Left forelimb (tissue), 1 donor: ENCODE results near the gene DPYD.
"Not testable (repeated sequence)": the region's sequence is repeated elsewhere in the genome, so short reads cannot be mapped to it uniquely, and the experiment has no call there.

Source experiments
- DNase-seq: peaks from one replicate; pipeline ENCODE4 v3.0.0-alpha.2; 2018; ENCODE audit warnings: low spot score

The DPYD gene

GRCh38 chr1:97364086-97364485 lies 556.7 kb downstream of the DPYD start:
- no peak for DNase-seq

- no peak for DNase-seq
These were observed 564.5 kb downstream of the DPYD start for GRCh38 chr1:97356309-97356708.

GRCh38 chr1:97352936-97353382 lies 567.9 kb downstream of the DPYD start:
- DNase-seq: no peak

- DNase-seq: no peak
These were observed 569.0 kb downstream of the DPYD start for GRCh38 chr1:97351846-97352245.

- DNase-seq: no peak
These were observed 570.2 kb downstream of the DPYD start for GRCh38 chr1:97350662-97351061.

GRCh38 chr1:97350241-97350640 lies 570.6 kb downstream of the DPYD start:
- no peak for DNase-seq

- not testable (repeated sequence) for DNase-seq
These were observed 571.0 kb downstream of the DPYD start for GRCh38 chr1:97349794-97350193.

- DNase-seq: no peak
These were observed 572.1 kb downstream of the DPYD start for GRCh38 chr1:97348599-97349265.

- DNase-seq: no peak
These were observed 579.9 kb downstream of the DPYD start for GRCh38 chr1:97340951-97341350.

- DNase-seq: no peak
These were observed 582.5 kb downstream of the DPYD start for GRCh38 chr1:97338347-97338746.

GRCh38 chr1:97337250-97338030 lies 583.4 kb downstream of the DPYD start:
- no peak for DNase-seq

- no peak for DNase-seq
These were observed 586.4 kb downstream of the DPYD start for GRCh38 chr1:97334454-97334853.

GRCh38 chr1:97332716-97333115 lies 588.1 kb downstream of the DPYD start:
- no peak for DNase-seq

- no peak for DNase-seq
These were observed 589.7 kb downstream of the DPYD start for GRCh38 chr1:97331165-97331564.

- no peak for DNase-seq
These were observed 606.1 kb downstream of the DPYD start for GRCh38 chr1:97314685-97315084.

- DNase-seq: no peak
These were observed 612.7 kb downstream of the DPYD start for GRCh38 chr1:97308131-97308530.

GRCh38 chr1:97307568-97307967 lies 613.3 kb downstream of the DPYD start:
- no peak for DNase-seq

GRCh38 chr1:97307151-97307550 lies 613.7 kb downstream of the DPYD start:
- no peak for DNase-seq

- DNase-seq: no peak
These were observed 614.3 kb downstream of the DPYD start for GRCh38 chr1:97306504-97306903.

GRCh38 chr1:97304366-97304765 lies 616.5 kb downstream of the DPYD start:
- DNase-seq: no peak

GRCh38 chr1:97298966-97299365 lies 621.9 kb downstream of the DPYD start:
- no peak for DNase-seq

GRCh38 chr1:97297611-97298010 lies 623.2 kb downstream of the DPYD start:
- DNase-seq: no peak

- no peak for DNase-seq
These were observed 638.9 kb downstream of the DPYD start for GRCh38 chr1:97281962-97282361.
